Nephron (organoid): ENCODE data around the gene SMYD3.

ENCODE experiments used
- H3K27ac Mint-ChIP-seq, 3 experiments: 2 replicates each; pipeline ENCODE4 v1.8.0; 2020; ENCODE audit warnings: mixed read lengths in 3 of 3, mild to moderate bottlenecking in 2 of 3, moderate library complexity in 1 of 3
- H3K27me3 Mint-ChIP-seq: 2 replicates; pipeline ENCODE4 v1.8.0; 2021; ENCODE audit warnings: low read depth, mild to moderate bottlenecking, moderate library complexity, mixed read lengths
- H3K36me3 Mint-ChIP-seq: 2 replicates; pipeline ENCODE4 v1.8.0; 2020; ENCODE audit warnings: low read depth, mixed read lengths
- H3K4me1 Mint-ChIP-seq: 2 replicates; pipeline ENCODE4 v1.8.0; 2020; ENCODE audit warnings: mixed read lengths
- H3K4me3 Mint-ChIP-seq, 3 experiments: 2 replicates each; pipeline ENCODE4 v1.8.0; 2020; ENCODE audit warnings: mild to moderate bottlenecking in 3 of 3, mixed read lengths in 3 of 3, moderate library complexity in 2 of 3
- H3K9me3 Mint-ChIP-seq: 2 replicates; pipeline ENCODE4 v1.8.0; 2020; ENCODE audit warnings: mixed read lengths
- CTCF ChIP-seq, 3 experiments: fragments of 200-600 bp; sonication (generic); IDR thresholded peaks; one replicate each; pipeline ENCODE4 v1.5.0; 2021; ENCODE audit warnings: antibody characterized with exemption in 3 of 3; ENCODE audit not compliant: unreplicated experiment in 3 of 3

Gene SMYD3

GRCh38 chr1:246261639-246262038 lies 245.4 kb downstream of the SMYD3 start:
- Mint-ChIP-seq H3K27ac (no peak overlapping the region), H3K27me3 (no peaks in the 10 kb centered on the region), H3K36me3 (peaks cover 26% of the 10 kb centered on the region), H3K4me1 (no peaks in the 10 kb centered on the region), H3K4me3 (no peak overlapping the region), H3K9me3 (peaks cover 20% of the 10 kb centered on the region)
- TF ChIP-seq CTCF (IDR thresholded peaks at IDR 0.05; ENCODE audit: unreplicated experiment in 3 of 3) = no peak

- Mint-ChIP-seq H3K4me1 (no peaks in the 10 kb centered on the region), H3K27me3 (no peaks in the 10 kb centered on the region), H3K27ac (no peak overlapping the region), H3K4me3 (no peak overlapping the region), H3K36me3 (peaks cover 33% of the 10 kb centered on the region), H3K9me3 (peaks cover 30% of the 10 kb centered on the region)
- no peak for TF ChIP-seq CTCF (IDR thresholded peaks at IDR 0.05; ENCODE audit: unreplicated experiment in 3 of 3)
Observed at GRCh38 chr1:246258250-246258649, 248.8 kb downstream of the SMYD3 start.

GRCh38 chr1:246255773-246256172 lies 251.3 kb downstream of the SMYD3 start:
- H3K4me3 Mint-ChIP-seq = no peak overlapping the region
- H3K27ac Mint-ChIP-seq = no peak overlapping the region
- peaks cover 30% of the 10 kb centered on the region for H3K9me3 Mint-ChIP-seq
- no peaks in the 10 kb centered on the region for H3K4me1 Mint-ChIP-seq
- no peak for TF ChIP-seq CTCF (IDR thresholded peaks at IDR 0.05; ENCODE audit: unreplicated experiment in 3 of 3)
- no peaks in the 10 kb centered on the region for H3K27me3 Mint-ChIP-seq
- peaks cover 29% of the 10 kb centered on the region for H3K36me3 Mint-ChIP-seq

- peaks cover 29% of the 10 kb centered on the region for H3K36me3 Mint-ChIP-seq
- no peaks in the 10 kb centered on the region for H3K4me1 Mint-ChIP-seq
- H3K9me3 Mint-ChIP-seq = peaks cover 30% of the 10 kb centered on the region
- H3K27me3 Mint-ChIP-seq = no peaks in the 10 kb centered on the region
- H3K4me3 Mint-ChIP-seq = no peak overlapping the region
- no peak for TF ChIP-seq CTCF (IDR thresholded peaks at IDR 0.05; ENCODE audit: unreplicated experiment in 3 of 3)
- H3K27ac Mint-ChIP-seq = no peak overlapping the region
Observed at GRCh38 chr1:246254854-246255253, 252.2 kb downstream of the SMYD3 start.

GRCh38 chr1:246246430-246246829 lies 260.6 kb downstream of the SMYD3 start:
- Mint-ChIP-seq H3K4me1 (no peaks in the 10 kb centered on the region), H3K27me3 (no peaks in the 10 kb centered on the region), H3K9me3 (peaks cover 3% of the 10 kb centered on the region), H3K36me3 (no peaks in the 10 kb centered on the region), H3K4me3 (no peak overlapping the region), H3K27ac (no peak overlapping the region)
- no peak for TF ChIP-seq CTCF (IDR thresholded peaks at IDR 0.05; ENCODE audit: unreplicated experiment in 3 of 3)

- Mint-ChIP-seq H3K27me3 (no peaks in the 10 kb centered on the region), H3K4me1 (no peaks in the 10 kb centered on the region), H3K36me3 (no peaks in the 10 kb centered on the region), H3K4me3 (no peak overlapping the region), H3K27ac (no peak overlapping the region), H3K9me3 (peaks cover 3% of the 10 kb centered on the region)
- no peak for TF ChIP-seq CTCF (IDR thresholded peaks at IDR 0.05; ENCODE audit: unreplicated experiment in 3 of 3)
Observed at GRCh38 chr1:246245541-246245940, 261.5 kb downstream of the SMYD3 start.
